Neural progenitor cell (in vitro differentiated cells): ENCODE measurements around the gene JUND. TPM values are rescaled to one million over a fixed set of nuclear protein-coding genes. Genes with fewer than 3 reads are reported as not detected.
A peak's percentile ranks its signal among the peaks of the same experiment; 100 is the strongest.

Source experiments
- DNase-seq: peaks from one replicate; pipeline ENCODE4 v3.0.0-alpha.2; 2016; ENCODE audit warnings: low spot score
- H2AFZ ChIP-seq: fragments of 200-600 bp; sonication (generic); replicated peaks from 2 replicates; pipeline ENCODE4 v1.6.1; 2016; ENCODE audit warnings: antibody characterized with exemption
- H3F3A ChIP-seq: fragments of 200-600 bp; sonication (generic); 2 replicates; pipeline ENCODE4 v1.6.1; 2016; ENCODE audit warnings: antibody characterized with exemption, low read depth
- H3K27ac ChIP-seq: fragments of 200-600 bp; sonication (generic); 2 replicates; pipeline ENCODE4 v1.5.1; 2016; ENCODE audit warnings: mild to moderate bottlenecking
- H3K27me3 ChIP-seq: fragments of 200-600 bp; sonication (generic); 2 replicates; pipeline ENCODE4 v1.6.1; 2016; ENCODE audit warnings: mild to moderate bottlenecking, moderate library complexity
- H3K36me3 ChIP-seq: fragments of 200-600 bp; sonication (generic); 2 replicates; pipeline ENCODE4 v1.5.1; 2016
- H3K4me1 ChIP-seq: fragments of 200-600 bp; sonication (generic); 2 replicates; pipeline ENCODE4 v1.6.1; 2016; ENCODE audit warnings: mixed run types
- H3K4me2 ChIP-seq: fragments of 200-600 bp; sonication (generic); 2 replicates; pipeline ENCODE4 v1.6.1; 2016
- H3K4me3 ChIP-seq: fragments of 200-600 bp; sonication (generic); 2 replicates; pipeline ENCODE4 v1.5.1; 2016
- H3K79me2 ChIP-seq: fragments of 200-600 bp; sonication (generic); 2 replicates; pipeline ENCODE4 v1.6.1; 2016; ENCODE audit warnings: low read depth
- H3K9ac ChIP-seq: fragments of 200-600 bp; sonication (generic); 2 replicates; pipeline ENCODE4 v1.6.1; 2016
- H3K9me3 ChIP-seq: fragments of 200-600 bp; sonication (generic); 2 replicates; pipeline ENCODE4 v1.5.1; 2016; ENCODE audit warnings: low read depth
- H4K20me1 ChIP-seq: fragments of 200-600 bp; sonication (generic); 2 replicates; pipeline ENCODE4 v1.6.1; 2016; ENCODE audit warnings: low read depth
- H3K27ac Mint-ChIP-seq: 3 replicates; pipeline ENCODE4 v1.8.0; 2021; ENCODE audit warnings: mixed read lengths
- H3K27me3 Mint-ChIP-seq: 2 replicates; pipeline ENCODE4 v1.8.0; 2022; ENCODE audit warnings: low read depth, mild to moderate bottlenecking, inconsistent platforms, moderate library complexity, mixed read lengths; ENCODE audit not compliant: insufficient read depth
- H3K36me3 Mint-ChIP-seq: 3 replicates; pipeline ENCODE4 v1.8.0; 2021; ENCODE audit warnings: mixed read lengths
- H3K4me1 Mint-ChIP-seq: 3 replicates; pipeline ENCODE4 v1.8.0; 2021; ENCODE audit warnings: mixed read lengths
- H3K4me3 Mint-ChIP-seq: 3 replicates; pipeline ENCODE4 v1.8.0; 2021; ENCODE audit warnings: mild to moderate bottlenecking, moderate library complexity, mixed read lengths
- H3K9me3 Mint-ChIP-seq: 3 replicates; pipeline ENCODE4 v1.8.0; 2020; ENCODE audit warnings: mixed read lengths
- EZH2 ChIP-seq: fragments of 200-600 bp; sonication (generic); IDR thresholded peaks from 2 replicates; pipeline ENCODE4 v1.6.1; 2017; ENCODE audit warnings: antibody characterized with exemption, mild to moderate bottlenecking, moderate library complexity
- EZH2phosphoT487 ChIP-seq: fragments of 200-600 bp; sonication (generic); IDR thresholded peaks from 2 replicates; pipeline ENCODE4 v1.6.1; 2017; ENCODE audit warnings: antibody characterized with exemption
- total RNA-seq: library from RNA; depleted of rRNA; stranded (reverse); fragments of >200 nt; gene quantifications from 2 replicates; pipeline ENCODE4 v1.2.3, GENCODE V29; 2015; ENCODE audit warnings: low replicate concordance
- TF ChIP-seq, protein P1 (sequence below): fragments of 200-600 bp; sonication (generic); IDR thresholded peaks from 2 replicates; pipeline ENCODE4 v1.5.1; 2017; ENCODE audit warnings: antibody characterized with exemption, mild to moderate bottlenecking

JUND gene
- total RNA-seq, 1 donor from 2014 or later: 51.7 TPM

DNA sequence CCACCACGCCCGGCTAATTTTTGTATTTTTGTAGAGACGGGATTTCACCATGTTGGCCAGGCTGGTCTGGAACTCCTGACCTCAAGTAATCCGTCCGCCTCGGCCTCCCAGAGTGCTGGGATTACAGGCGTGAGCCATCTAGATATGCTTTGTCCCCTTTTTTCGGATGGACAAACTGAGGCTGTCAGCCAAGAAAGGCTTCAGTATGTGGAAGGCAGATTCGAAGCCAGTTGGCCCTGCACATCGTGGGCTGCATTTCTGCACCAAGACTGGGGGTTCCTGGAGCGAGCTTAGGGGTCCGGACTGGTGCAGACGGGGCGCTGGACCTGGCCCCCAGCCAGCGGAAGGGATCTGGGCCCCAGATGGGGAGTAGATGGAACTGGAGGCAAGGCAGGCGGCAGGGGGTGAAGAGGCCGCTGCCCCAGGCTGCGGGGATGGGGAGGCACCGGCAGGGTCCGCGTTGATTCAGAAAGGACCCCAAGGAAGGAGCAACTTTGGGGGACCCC, 9.7 kb upstream of the JUND start:
- H3K9me3 ChIP-seq: no peaks in the 10 kb centered on the region
- H3K27me3 ChIP-seq: no peaks in the 10 kb centered on the region
- H3K79me2 ChIP-seq: no peaks in the 10 kb centered on the region
- H2AFZ ChIP-seq: peak overlapping the region; percentile 38
- H3K27ac Mint-ChIP-seq: peak overlapping the region; percentile 60
- no peak for TF ChIP-seq EZH2phosphoT487
- H3K4me1 ChIP-seq: peaks cover 26% of the 10 kb centered on the region
- H4K20me1 ChIP-seq: no peaks in the 10 kb centered on the region
- H3F3A ChIP-seq: peaks cover 78% of the 10 kb centered on the region
- H3K4me3 Mint-ChIP-seq: peak overlapping the region; percentile 67
- peaks cover 55% of the 10 kb centered on the region for H3K4me1 Mint-ChIP-seq
- H3K4me3 ChIP-seq: peak overlapping the region; percentile 55
- peaks cover 4% of the 10 kb centered on the region for H3K9me3 Mint-ChIP-seq
- DNase-seq: no peak
- peaks cover 15% of the 10 kb centered on the region for H3K27me3 Mint-ChIP-seq
- peak overlapping the region; percentile 77 for H3K4me2 ChIP-seq
- H3K9ac ChIP-seq: no peak overlapping the region
- H3K27ac ChIP-seq: no peak overlapping the region
- H3K36me3 ChIP-seq: no peaks in the 10 kb centered on the region
- H3K36me3 Mint-ChIP-seq: no peaks in the 10 kb centered on the region

DNA sequence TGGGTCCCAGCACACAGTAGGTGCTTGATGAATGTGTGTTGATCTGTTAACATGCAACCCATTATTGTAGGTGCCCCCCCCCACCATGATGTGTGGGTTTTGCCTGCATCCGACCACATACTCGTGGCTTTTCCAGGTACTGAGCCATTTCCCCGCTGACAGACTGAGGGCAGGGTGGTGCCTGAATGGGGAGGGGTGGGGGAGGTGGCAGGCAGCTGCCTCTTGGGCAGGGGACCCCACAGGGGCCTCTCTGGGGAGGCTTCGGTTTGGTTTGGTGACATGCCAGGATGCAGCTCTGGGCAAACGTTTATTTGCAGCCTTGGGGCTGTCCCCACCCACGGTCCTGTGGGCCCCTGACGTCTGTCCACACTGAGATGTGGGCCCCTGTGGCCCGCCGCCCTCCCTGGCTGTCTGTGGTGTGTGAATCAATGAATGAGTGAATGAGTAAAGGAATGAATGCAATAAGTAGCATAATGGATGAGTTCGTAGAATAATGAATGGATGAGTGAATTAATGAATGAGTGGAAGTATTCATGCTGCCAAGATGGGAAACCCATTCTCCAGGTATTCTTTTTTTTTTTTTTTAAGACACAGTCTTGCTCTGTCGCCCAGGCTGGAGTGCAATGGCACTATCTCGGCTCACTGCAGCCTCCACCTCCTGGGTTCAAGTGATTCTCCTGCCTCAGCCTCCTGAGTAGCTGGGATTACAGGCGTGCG, 9.0 kb upstream of the JUND start:
- Mint-ChIP-seq H3K36me3 (no peaks in the 10 kb centered on the region), H3K27ac (no peak overlapping the region), H3K4me3 (peak overlapping the region; percentile 67), H3K4me1 (peaks cover 58% of the 10 kb centered on the region), H3K9me3 (no peaks in the 10 kb centered on the region), H3K27me3 (peaks cover 12% of the 10 kb centered on the region)
- H3K9me3 ChIP-seq: no peaks in the 10 kb centered on the region
- H4K20me1 ChIP-seq: no peaks in the 10 kb centered on the region
- TF ChIP-seq, protein P1, sequence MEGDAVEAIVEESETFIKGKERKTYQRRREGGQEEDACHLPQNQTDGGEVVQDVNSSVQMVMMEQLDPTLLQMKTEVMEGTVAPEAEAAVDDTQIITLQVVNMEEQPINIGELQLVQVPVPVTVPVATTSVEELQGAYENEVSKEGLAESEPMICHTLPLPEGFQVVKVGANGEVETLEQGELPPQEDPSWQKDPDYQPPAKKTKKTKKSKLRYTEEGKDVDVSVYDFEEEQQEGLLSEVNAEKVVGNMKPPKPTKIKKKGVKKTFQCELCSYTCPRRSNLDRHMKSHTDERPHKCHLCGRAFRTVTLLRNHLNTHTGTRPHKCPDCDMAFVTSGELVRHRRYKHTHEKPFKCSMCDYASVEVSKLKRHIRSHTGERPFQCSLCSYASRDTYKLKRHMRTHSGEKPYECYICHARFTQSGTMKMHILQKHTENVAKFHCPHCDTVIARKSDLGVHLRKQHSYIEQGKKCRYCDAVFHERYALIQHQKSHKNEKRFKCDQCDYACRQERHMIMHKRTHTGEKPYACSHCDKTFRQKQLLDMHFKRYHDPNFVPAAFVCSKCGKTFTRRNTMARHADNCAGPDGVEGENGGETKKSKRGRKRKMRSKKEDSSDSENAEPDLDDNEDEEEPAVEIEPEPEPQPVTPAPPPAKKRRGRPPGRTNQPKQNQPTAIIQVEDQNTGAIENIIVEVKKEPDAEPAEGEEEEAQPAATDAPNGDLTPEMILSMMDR: no peak
- TF ChIP-seq EZH2phosphoT487 (no peak), EZH2 (no peak)
- no peaks in the 10 kb centered on the region for H3K36me3 ChIP-seq
- H3K4me1 ChIP-seq: peaks cover 26% of the 10 kb centered on the region
- peaks cover 82% of the 10 kb centered on the region for H3F3A ChIP-seq
- DNase-seq: no peak
- no peaks in the 10 kb centered on the region for H3K79me2 ChIP-seq
- H3K4me3 ChIP-seq: no peak overlapping the region
- no peak overlapping the region for H3K4me2 ChIP-seq
- H2AFZ ChIP-seq: no peak overlapping the region
- H3K27ac ChIP-seq: no peak overlapping the region
- H3K27me3 ChIP-seq: no peaks in the 10 kb centered on the region
- H3K9ac ChIP-seq: no peak overlapping the region

DNA sequence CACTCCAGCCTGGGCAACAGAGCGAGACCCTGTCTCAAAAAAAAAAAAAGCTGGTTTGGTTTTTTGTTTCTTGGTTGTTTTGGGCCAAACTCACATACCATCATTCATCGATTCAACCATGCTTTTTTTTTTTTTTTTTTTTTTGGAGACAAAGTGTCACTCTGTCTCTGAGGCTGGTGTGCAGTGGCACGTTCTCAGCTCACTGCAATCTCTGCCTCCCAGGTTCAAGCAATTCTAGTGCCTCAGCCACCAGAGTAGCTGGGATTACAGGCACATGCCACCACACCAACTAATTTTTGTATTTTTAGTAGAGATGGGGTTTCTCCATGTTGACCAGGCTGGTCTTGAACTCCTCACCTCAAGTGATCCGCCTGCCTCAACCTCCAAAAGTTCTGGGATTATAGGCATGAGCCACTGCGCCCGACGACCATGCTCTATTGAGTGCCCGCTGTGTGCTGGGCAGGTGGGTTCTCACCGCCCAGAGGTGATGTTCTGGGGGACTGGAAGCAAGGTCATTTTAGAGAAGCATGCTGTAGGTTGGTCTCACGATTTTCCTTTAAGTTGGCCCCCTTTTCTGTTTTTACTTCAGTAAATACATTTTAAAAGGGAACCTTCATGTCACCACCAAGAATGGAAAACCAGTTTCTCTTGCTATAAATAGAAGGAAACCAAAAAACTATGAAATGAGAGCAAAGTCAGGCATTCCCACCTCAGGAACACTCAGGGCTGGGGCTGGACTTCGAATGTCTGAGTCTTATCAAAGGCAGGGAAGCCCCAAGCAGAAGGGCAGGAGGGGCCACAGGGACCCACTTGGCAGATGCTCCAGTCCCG, 8.3 kb upstream of the JUND start:
- no peaks in the 10 kb centered on the region for H3K9me3 Mint-ChIP-seq
- H3K27me3 Mint-ChIP-seq: peaks cover 12% of the 10 kb centered on the region
- DNase-seq: no peak
- no peak overlapping the region for H3K27ac ChIP-seq
- H4K20me1 ChIP-seq: no peaks in the 10 kb centered on the region
- H3K4me3 Mint-ChIP-seq: peak overlapping the region; percentile 48
- H3K36me3 Mint-ChIP-seq: no peaks in the 10 kb centered on the region
- no peaks in the 10 kb centered on the region for H3K79me2 ChIP-seq
- no peak overlapping the region for H2AFZ ChIP-seq
- H3K27ac Mint-ChIP-seq: peak overlapping the region; percentile 65
- H3F3A ChIP-seq: peaks cover 83% of the 10 kb centered on the region
- H3K9ac ChIP-seq: no peak overlapping the region
- H3K4me1 Mint-ChIP-seq: peaks cover 61% of the 10 kb centered on the region
- H3K27me3 ChIP-seq: no peaks in the 10 kb centered on the region
- H3K4me2 ChIP-seq: no peak overlapping the region
- H3K36me3 ChIP-seq: no peaks in the 10 kb centered on the region
- peaks cover 26% of the 10 kb centered on the region for H3K4me1 ChIP-seq
- H3K9me3 ChIP-seq: no peaks in the 10 kb centered on the region
- no peak overlapping the region for H3K4me3 ChIP-seq
- TF ChIP-seq EZH2: no peak
- TF ChIP-seq, protein P1: no peak
- TF ChIP-seq EZH2phosphoT487: no peak
